Motor neuron (in vitro differentiated cells): ENCODE data around the gene MSRB3. TPM values are rescaled to one million over a fixed set of nuclear protein-coding genes. Genes with fewer than 3 reads are reported as not detected.

Experiments
- ATAC-seq, 8 experiments: fragments of 200-7000 bp; cut with Tn5 transposase; replicated peaks in 6 of 8; 2 replicates each; pipeline ENCODE4 v1.8.0; 2021; ENCODE audit warnings: mild to moderate bottlenecking in 8 of 8, moderate library complexity in 8 of 8
- H3K27ac ChIP-seq, 2 donors: fragments of 250-450 bp; sonication (Bioruptor Pico); 2 replicates each; pipeline ENCODE4 v1.9.0; 2021; ENCODE audit warnings: antibody characterized with exemption in 2 of 2, mild to moderate bottlenecking in 2 of 2, moderate library complexity in 1 of 2
- H3K4me1 ChIP-seq, 2 donors: fragments of 250-450 bp; sonication (Bioruptor Pico); replicated peaks in 1 of 2; 2 replicates each; pipeline ENCODE4 v1.6.1; 2021; ENCODE audit warnings: antibody characterized with exemption in 2 of 2, mild to moderate bottlenecking in 2 of 2, moderate library complexity in 1 of 2
- H3K4me3 ChIP-seq, 5 donors: fragments of 250-450 bp; sonication (Bioruptor Pico); 2 replicates each; pipeline ENCODE4 v1.9.0; 2021; ENCODE audit warnings: antibody characterized with exemption in 5 of 5, mild to moderate bottlenecking in 5 of 5, moderate library complexity in 4 of 5
- WGBS, 10 experiments: fragments of 450-650 bp; shearing (Covaris generic); methylation state at CpG; one replicate each; pipeline ENCODE4 v1.0.0; 2022; 5-methylcytosine and 5-hydroxymethylcytosine counted together
- in situ Hi-C, 9 experiments: fragments of 400-800 bp; cut with MboI; loops; one replicate each; pipeline ENCODE4 v1.15.0; 2021; ENCODE audit warnings: low sequenced_read_pairs in 9 of 9, low pct_unique_long_range_greater_than_20kb in 2 of 9; ENCODE audit not compliant: unreplicated experiment in 9 of 9
- total RNA-seq, 8 experiments: library from RNA; unstranded; fragments of 300-600 nt; gene quantifications; 2 replicates each; pipeline versions ENCODE4 v1.2.3 to v1.2.4, GENCODE V29; 2022

MSRB3 gene
- total RNA-seq = 10 to 100 TPM in 2 of 8 experiments, 1 to 10 TPM in 6; 1.4 to 14.8 (median 2.3) TPM

DNA sequence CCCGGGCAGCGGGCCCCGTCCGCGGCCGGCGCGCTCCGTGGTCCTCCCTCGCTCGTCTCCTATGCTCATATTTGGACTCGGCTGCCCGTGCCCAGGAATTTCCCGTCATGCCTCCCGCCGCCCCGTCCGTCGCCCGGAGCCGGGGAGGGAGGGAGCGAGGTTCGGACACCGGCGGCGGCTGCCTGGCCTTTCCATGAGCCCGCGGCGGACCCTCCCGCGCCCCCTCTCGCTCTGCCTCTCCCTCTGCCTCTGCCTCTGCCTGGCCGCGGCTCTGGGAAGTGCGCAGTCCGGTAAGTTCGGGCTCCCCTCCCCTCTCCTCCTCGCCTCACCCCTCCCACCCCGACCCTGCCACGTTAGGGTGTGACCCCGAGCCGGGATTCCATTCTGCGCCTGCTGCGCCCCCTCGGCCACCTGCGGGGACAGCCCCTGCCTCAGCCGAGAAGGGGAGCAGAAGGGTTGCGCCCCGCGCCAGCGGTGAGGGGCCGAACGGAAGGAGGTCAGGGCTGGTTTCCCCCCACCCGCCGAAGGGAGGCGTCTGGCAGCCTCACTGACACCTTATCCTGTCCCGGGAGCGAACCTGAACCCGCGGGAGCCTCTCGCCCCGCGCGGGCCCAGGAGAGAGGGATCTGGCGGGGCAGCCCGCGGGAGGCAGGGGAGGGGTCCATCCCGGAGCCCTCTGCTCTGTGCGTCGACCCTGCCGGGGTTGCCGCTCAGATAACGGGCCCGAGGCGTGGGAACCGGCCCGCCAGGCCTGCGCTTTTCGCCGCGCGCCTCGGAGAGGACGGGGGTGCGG lies at the start of gene MSRB3:
Gene MSRB3, plus strand, starts transcription at position 108 of the 793 bp plus-strand sequence. CDS start 29,897 bp downstream, outside the sequence.
- 0% methylated on average over 1 to 3 of the region's 85 CpGs; no CpG with 5 or more reads in 8 of the 10 experiments for WGBS, 10 experiments
- H3K27ac ChIP-seq = no peak within 1 kb of the TSS
- peak within 1 kb of the TSS; percentile 52 to 69 (median 58) for H3K4me3 ChIP-seq
- ATAC-seq = peak; percentile 84 to 93 (median 92)
- peaks cover 0 to 5% of the 10 kb centered on the region in 2 donors for H3K4me1 ChIP-seq
- in situ Hi-C loops = no loop called here

DNA sequence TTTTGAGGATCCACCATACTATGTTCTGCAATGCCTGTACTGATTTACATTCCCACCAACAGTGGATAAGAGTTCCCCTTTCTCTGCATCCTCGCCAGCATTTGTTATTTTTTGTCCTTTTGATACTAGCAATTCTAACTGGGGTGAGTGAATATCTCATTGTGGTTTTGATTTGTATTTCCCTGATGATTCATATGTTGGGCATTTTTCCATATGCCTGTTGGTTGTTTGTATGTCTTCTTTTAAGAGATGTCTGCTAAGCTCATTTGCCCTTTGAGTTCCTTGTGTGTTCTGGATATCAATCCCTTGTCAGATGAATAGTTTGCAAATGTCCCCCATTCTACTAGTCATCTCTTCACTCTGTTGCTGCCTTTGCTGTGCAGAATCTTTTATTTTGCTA lies 49.0 kb upstream of the MSRB3 start:
- in situ Hi-C loops = no loop called here
- WGBS, 10 experiments = 64 to 100% (median 100%) methylated on average over 1 of the region's 1 CpG; no CpG with 5 or more reads in 1 of the 10 experiments
- ATAC-seq = no peak
- Histone ChIP-seq H3K27ac (no peak overlapping the region), H3K4me3 (no peak overlapping the region), H3K4me1 (no peaks in the 10 kb centered on the region)

DNA sequence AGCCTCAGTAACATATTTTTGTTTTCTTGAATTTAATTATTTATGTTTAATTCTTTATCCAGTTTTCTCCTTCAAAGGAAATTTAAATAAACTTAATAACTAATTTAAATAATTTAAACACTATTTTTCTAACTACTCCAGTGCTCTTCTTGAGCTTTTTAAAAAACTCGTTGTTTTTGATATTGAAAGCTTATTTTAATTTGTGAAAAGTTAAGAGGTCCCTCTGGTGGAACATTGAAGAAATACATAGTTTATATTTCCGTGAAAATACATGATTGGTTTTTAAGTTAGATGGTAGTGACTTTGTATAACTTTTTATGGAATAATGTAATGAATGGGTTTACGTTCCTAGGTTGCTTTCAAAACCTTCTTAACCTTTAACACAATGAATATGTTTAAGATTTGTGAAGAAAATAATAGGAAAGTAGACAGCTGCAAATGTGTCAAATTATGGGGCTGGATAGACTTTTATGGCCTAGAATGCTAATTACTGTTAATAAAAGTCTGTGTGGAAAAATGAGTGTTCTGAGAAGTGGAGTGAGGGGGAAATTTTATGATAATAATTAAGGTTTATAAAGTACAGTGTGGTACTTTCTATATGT lies 45.9 kb upstream of the MSRB3 start:
- Histone ChIP-seq H3K4me3 (no peak overlapping the region), H3K4me1 (no peaks in the 10 kb centered on the region), H3K27ac (no peak overlapping the region)
- no peak for ATAC-seq
- WGBS, 10 experiments = 0 to 85% (median 57%) methylated on average over 2 to 3 of the region's 3 CpGs
- in situ Hi-C loops = no loop called here

DNA sequence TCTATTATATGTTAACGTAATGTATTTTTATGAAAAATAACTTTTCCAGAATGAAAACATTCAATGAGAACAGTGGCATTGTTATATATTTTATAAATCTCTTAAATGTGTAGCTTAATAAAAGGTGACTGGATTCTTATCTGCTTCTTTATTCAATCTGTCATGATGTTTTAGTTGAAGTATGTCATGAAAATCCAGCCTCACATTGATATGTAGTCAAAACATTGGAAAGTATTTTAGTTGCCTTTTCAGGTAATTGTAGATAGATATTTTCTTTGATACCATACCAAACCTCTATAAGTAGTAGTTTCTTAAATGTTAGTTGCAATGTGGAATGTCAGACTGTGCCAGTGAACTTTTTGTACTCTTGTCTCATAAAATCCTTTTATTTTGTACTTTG lies 41.3 kb upstream of the MSRB3 start:
- in situ Hi-C loops = no loop called here
- Histone ChIP-seq H3K4me3 (no peak overlapping the region), H3K4me1 (no peaks in the 10 kb centered on the region), H3K27ac (no peak overlapping the region)
- WGBS, 10 experiments = 92 to 100% (median 100%) methylated on average over 1 of the region's 1 CpG
- no peak for ATAC-seq

- H3K4me3 ChIP-seq = no peak overlapping the region
- no peaks in the 10 kb centered on the region for H3K4me1 ChIP-seq
- WGBS, 10 experiments = 86 to 100% (median 92%) methylated on average over 2 to 3 of the region's 3 CpGs; no CpG with 5 or more reads in 3 of the 10 experiments
- no peak overlapping the region for H3K27ac ChIP-seq
- in situ Hi-C loops = no loop called here
- no peak for ATAC-seq
Measured at GRCh38 chr12:65238609-65239008, 39.9 kb upstream of the MSRB3 start.

- in situ Hi-C loops = no loop called here
- 21 to 100% (median 82%) methylated on average over 1 to 2 of the region's 2 CpGs for WGBS, 10 experiments
Measured at GRCh38 chr12:65248656-65249633, 29.5 kb upstream of the MSRB3 start.

DNA sequence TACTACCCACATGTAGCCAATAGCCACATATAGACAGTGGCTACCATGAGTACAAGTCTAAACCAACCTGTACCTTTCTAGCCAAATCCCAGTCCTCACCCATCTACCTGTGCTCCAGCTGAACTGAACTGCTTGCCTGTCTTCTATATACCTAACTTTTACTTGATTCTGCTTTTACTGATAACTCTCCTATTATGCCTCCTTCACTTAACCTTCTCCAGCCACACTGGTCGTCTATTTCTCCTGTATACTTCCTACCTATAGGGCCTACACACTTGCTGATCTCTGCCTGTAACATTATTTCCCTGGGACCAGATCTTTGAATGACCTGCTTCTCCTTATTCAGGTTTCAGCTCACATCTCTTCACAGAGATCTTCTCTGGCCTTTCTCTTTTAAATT lies 26.0 kb upstream of the MSRB3 start:
- ATAC-seq = no peak
- Histone ChIP-seq H3K27ac (no peak overlapping the region), H3K4me1 (no peaks in the 10 kb centered on the region), H3K4me3 (no peak overlapping the region)
- in situ Hi-C loops = no loop called here
- 20 to 100% (median 59%) methylated on average over 1 of the region's 1 CpG; no CpG with 5 or more reads in 2 of the 10 experiments for WGBS, 10 experiments

More at GRCh38 chr12:65248656-65249633, 29.5 kb upstream of the MSRB3 start:
- Histone ChIP-seq H3K4me3 (no peak overlapping the region), H3K4me1 (no peaks in the 10 kb centered on the region), H3K27ac (no peak overlapping the region)
- peak in 1 of 8 experiments; percentile 42 for ATAC-seq

GRCh38 chr12:65257986-65258385 lies 20.5 kb upstream of the MSRB3 start:
- Histone ChIP-seq H3K27ac (no peak overlapping the region), H3K4me1 (no peaks in the 10 kb centered on the region), H3K4me3 (no peak overlapping the region)
- in situ Hi-C loops = no loop called here
- ATAC-seq = no peak

DNA sequence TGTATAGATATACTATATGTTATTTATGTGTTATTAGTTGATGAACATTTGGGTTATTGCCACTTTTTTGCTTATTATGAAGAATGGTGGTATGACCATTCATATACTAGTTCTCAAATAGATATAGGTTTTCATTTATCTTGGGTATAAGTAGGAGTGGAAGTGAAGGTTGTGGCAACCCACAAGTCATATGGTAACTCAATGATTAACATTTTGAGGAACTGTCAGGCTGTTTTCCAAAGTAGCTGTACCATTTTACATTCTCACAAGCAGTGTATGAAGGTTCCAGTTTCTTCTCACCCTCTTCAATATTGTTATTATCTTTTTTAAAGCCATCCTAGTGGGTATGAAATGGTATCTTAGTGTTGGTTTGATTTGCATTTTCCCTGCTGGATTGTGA lies 19.0 kb upstream of the MSRB3 start:
- in situ Hi-C loops = no loop called here
- Histone ChIP-seq H3K4me1 (no peaks in the 10 kb centered on the region), H3K27ac (no peak overlapping the region), H3K4me3 (no peak overlapping the region)
- no peak for ATAC-seq

GRCh38 chr12:65263777-65264176 lies 14.7 kb upstream of the MSRB3 start:
- 66 to 100% (median 90%) methylated on average over 1 to 4 of the region's 4 CpGs; no CpG with 5 or more reads in 1 of the 10 experiments for WGBS, 10 experiments
- in situ Hi-C loops = no loop called here
- Histone ChIP-seq H3K27ac (no peak overlapping the region), H3K4me3 (no peak overlapping the region), H3K4me1 (no peaks in the 10 kb centered on the region)
- no peak for ATAC-seq

GRCh38 chr12:65266408-65266807 lies 12.1 kb upstream of the MSRB3 start:
- in situ Hi-C loops = no loop called here
- ATAC-seq = no peak
- H3K27ac ChIP-seq = no peak overlapping the region
- WGBS, 10 experiments = 79 to 100% (median 90%) methylated on average over 1 to 3 of the region's 3 CpGs; no CpG with 5 or more reads in 1 of the 10 experiments
- no peak overlapping the region for H3K4me3 ChIP-seq
- H3K4me1 ChIP-seq = no peaks in the 10 kb centered on the region

- no peak overlapping the region for H3K4me3 ChIP-seq
- ATAC-seq = no peak
- WGBS, 10 experiments = 0 to 100% (median 90%) methylated on average over 1 of the region's 1 CpG; no CpG with 5 or more reads in 1 of the 10 experiments
- in situ Hi-C loops = no loop called here
- no peaks in the 10 kb centered on the region for H3K4me1 ChIP-seq
- H3K27ac ChIP-seq = no peak overlapping the region
Measured at GRCh38 chr12:65269603-65270002, 8.9 kb upstream of the MSRB3 start.
